Measurements from ENCODE around the gene MYMK.

Gene MYMK

GRCh38 chr9:133528001-133528875, 3.5 kb upstream of the MYMK start:
- peaks cover 1% of the 10 kb centered on the region for H3K27me3 ChIP-seq (ENCODE audit: control insufficient read depth, low read length)
- H3K79me2 ChIP-seq (ENCODE audit: control insufficient read depth, low read length): no peaks in the 10 kb centered on the region
- H3K36me3 ChIP-seq (ENCODE audit: control insufficient read depth, low read length): no peaks in the 10 kb centered on the region
- no peak overlapping the region for H3K27ac ChIP-seq (ENCODE audit: low read depth, low read length)
- TF ChIP-seq CTCF (IDR thresholded peaks at IDR 0.05; ENCODE audit: low read depth, low read length, poor library complexity, severe bottlenecking) (no peak), EZH2phosphoT487 (IDR thresholded peaks at IDR 0.05; ENCODE audit: borderline replicate concordance, low read length) (no peak)
- no peak overlapping the region for H3K4me2 ChIP-seq (ENCODE audit: low read length)
- peaks cover 6% of the 10 kb centered on the region for H3K4me1 ChIP-seq (ENCODE audit: control insufficient read depth, low read length)
- no peaks in the 10 kb centered on the region for H3F3A ChIP-seq (ENCODE audit: control insufficient read depth, insufficient read depth)
- H3K9me3 ChIP-seq (ENCODE audit: control insufficient read depth, insufficient read depth, low read length): no peaks in the 10 kb centered on the region
- H4K20me1 ChIP-seq (ENCODE audit: control insufficient read depth, insufficient read depth, low read depth, low read length): no peaks in the 10 kb centered on the region
- H3K4me3 ChIP-seq (ENCODE audit: low read length): no peak overlapping the region
- no peaks in the 10 kb centered on the region for H3K9me2 ChIP-seq (replicated peaks; ENCODE audit: control insufficient read depth, low read length)

- Histone ChIP-seq H3K9me3 (ENCODE audit: control insufficient read depth, insufficient read depth, low read length) (no peaks in the 10 kb centered on the region), H3K36me3 (ENCODE audit: control insufficient read depth, low read length) (no peaks in the 10 kb centered on the region), H3K27me3 (ENCODE audit: control insufficient read depth, low read length) (peaks cover 3% of the 10 kb centered on the region), H3K9me2 (replicated peaks; ENCODE audit: control insufficient read depth, low read length) (no peaks in the 10 kb centered on the region), H3K79me2 (ENCODE audit: control insufficient read depth, low read length) (no peaks in the 10 kb centered on the region), H3K4me2 (ENCODE audit: low read length) (no peak overlapping the region), H3K4me1 (ENCODE audit: control insufficient read depth, low read length) (no peaks in the 10 kb centered on the region), H3F3A (ENCODE audit: control insufficient read depth, insufficient read depth) (no peaks in the 10 kb centered on the region), H4K20me1 (ENCODE audit: control insufficient read depth, insufficient read depth, low read depth, low read length) (no peaks in the 10 kb centered on the region), H3K4me3 (ENCODE audit: low read length) (no peak overlapping the region), H3K27ac (ENCODE audit: low read depth, low read length) (no peak overlapping the region)
- TF ChIP-seq EZH2phosphoT487 (IDR thresholded peaks at IDR 0.05; ENCODE audit: borderline replicate concordance, low read length): no peak
These were observed 2.7 kb upstream of the MYMK start for GRCh38 chr9:133527444-133527920.

GRCh38 chr9:133526721-133527321, 2.1 kb upstream of the MYMK start:
- no peaks in the 10 kb centered on the region for H4K20me1 ChIP-seq (ENCODE audit: control insufficient read depth, insufficient read depth, low read depth, low read length)
- H3K4me1 ChIP-seq (ENCODE audit: control insufficient read depth, low read length): no peaks in the 10 kb centered on the region
- H3F3A ChIP-seq (ENCODE audit: control insufficient read depth, insufficient read depth): no peaks in the 10 kb centered on the region
- no peak overlapping the region for H3K27ac ChIP-seq (ENCODE audit: low read depth, low read length)
- H3K9me3 ChIP-seq (ENCODE audit: control insufficient read depth, insufficient read depth, low read length): no peaks in the 10 kb centered on the region
- no peak overlapping the region for H3K4me3 ChIP-seq (ENCODE audit: low read length)
- no peaks in the 10 kb centered on the region for H3K9me2 ChIP-seq (replicated peaks; ENCODE audit: control insufficient read depth, low read length)
- TF ChIP-seq CTCF (IDR thresholded peaks at IDR 0.05; ENCODE audit: low read depth, low read length, poor library complexity, severe bottlenecking) (no peak), EZH2phosphoT487 (IDR thresholded peaks at IDR 0.05; ENCODE audit: borderline replicate concordance, low read length) (no peak)
- H3K27me3 ChIP-seq (ENCODE audit: control insufficient read depth, low read length): peaks cover 3% of the 10 kb centered on the region
- H3K4me2 ChIP-seq (ENCODE audit: low read length): no peak overlapping the region
- no peaks in the 10 kb centered on the region for H3K79me2 ChIP-seq (ENCODE audit: control insufficient read depth, low read length)
- no peaks in the 10 kb centered on the region for H3K36me3 ChIP-seq (ENCODE audit: control insufficient read depth, low read length)

GRCh38 chr9:133525677-133526076, 918 bp upstream of the MYMK start:
- Histone ChIP-seq H3K4me1 (ENCODE audit: control insufficient read depth, low read length) (no peaks in the 10 kb centered on the region), H3K9me2 (replicated peaks; ENCODE audit: control insufficient read depth, low read length) (no peaks in the 10 kb centered on the region), H4K20me1 (ENCODE audit: control insufficient read depth, insufficient read depth, low read depth, low read length) (no peaks in the 10 kb centered on the region), H3K36me3 (ENCODE audit: control insufficient read depth, low read length) (no peaks in the 10 kb centered on the region), H3K27me3 (ENCODE audit: control insufficient read depth, low read length) (peaks cover 3% of the 10 kb centered on the region), H3K4me3 (ENCODE audit: low read length) (no peak overlapping the region), H3K79me2 (ENCODE audit: control insufficient read depth, low read length) (no peaks in the 10 kb centered on the region), H3K27ac (ENCODE audit: low read depth, low read length) (no peak overlapping the region), H3F3A (ENCODE audit: control insufficient read depth, insufficient read depth) (no peaks in the 10 kb centered on the region), H3K9me3 (ENCODE audit: control insufficient read depth, insufficient read depth, low read length) (no peaks in the 10 kb centered on the region), H3K4me2 (ENCODE audit: low read length) (no peak overlapping the region)
- TF ChIP-seq CTCF (IDR thresholded peaks at IDR 0.05; ENCODE audit: low read depth, low read length, poor library complexity, severe bottlenecking) (no peak), EZH2phosphoT487 (IDR thresholded peaks at IDR 0.05; ENCODE audit: borderline replicate concordance, low read length) (no peak)

Data from DOHH2 (cell line).